Psoas muscle (tissue), 8 donors: ENCODE measurements around the gene SEMA3G. TPM values are rescaled to one million over a fixed set of nuclear protein-coding genes. Genes with fewer than 3 reads are reported as not detected.
A peak's percentile ranks its signal among the peaks of the same experiment; 100 is the strongest.

Experiments used
- ATAC-seq, 4 donors: fragments of 200-7000 bp; cut with Tn5 transposase; one replicate each; pipeline ENCODE4 v1.9.1; 2020; ENCODE audit warnings: moderate library complexity in 3 of 4, mild to moderate bottlenecking in 2 of 4
- DNase-seq, 2 donors: peaks; one replicate each; pipeline ENCODE4 v3.0.0-alpha.2; 2020
- H3K27ac ChIP-seq: fragments of 200-600 bp; one replicate; pipeline ENCODE4 v1.8.0; 2022
- H3K27me3 ChIP-seq, 3 donors: fragments of 200-600 bp in 1 of 3; one replicate each; pipeline versions ENCODE4 v1.6.1 to v1.8.0; 2013 to 2022; ENCODE audit warnings: low read length in 2 of 3, mild to moderate bottlenecking in 2 of 3, moderate library complexity in 1 of 3; ENCODE audit not compliant: insufficient read depth in 3 of 3
- H3K36me3 ChIP-seq, 2 donors: fragments of 200-600 bp in 1 of 2; one replicate each; pipeline versions ENCODE4 v1.6.1 to v1.8.0; 2013 to 2022; ENCODE audit warnings: low read depth in 1 of 2, mild to moderate bottlenecking in 1 of 2, moderate library complexity in 1 of 2; ENCODE audit not compliant: insufficient read depth in 1 of 2
- H3K4me1 ChIP-seq: fragments of 200-600 bp; one replicate; pipeline ENCODE4 v1.8.0; 2022
- H3K4me3 ChIP-seq: fragments of 200-600 bp; one replicate; pipeline ENCODE4 v1.8.0; 2022; ENCODE audit warnings: mild to moderate bottlenecking
- H3K9me3 ChIP-seq: fragments of 200-600 bp; one replicate; pipeline ENCODE4 v1.8.0; 2022
- WGBS, 3 donors: extraction: QIAGEN DNeasy Blood & Tissue Kit; methylation state at CpG; one replicate each; pipeline versions ENCODE4 v1.1.6 to v1.1.7; 2013; 5-methylcytosine and 5-hydroxymethylcytosine counted together
- intact Hi-C, 2 donors: fragments of 100-400 bp; cut with DNase I; formaldehyde crosslinking; loops; one replicate each; pipeline versions ENCODE4 v1.11.0 to v1.14.2; 2022
- polyA plus RNA-seq, 3 donors: library from polyadenylated mRNA; stranded (reverse); fragments of 200-250 nt; gene quantifications; one replicate each; pipeline ENCODE4 v1.2.3, GENCODE V29; 2013
- total RNA-seq, 4 donors: library from RNA; stranded (reverse); fragmentation: NEBNext Ultra II Directional in 2 of 4; extraction: Animal tissue kit (Norgen Biotek cat#: 25700) in 2 of 4; gene quantifications; one replicate each; pipeline versions ENCODE4 v1.2.1 to v1.2.4, GENCODE V29; 2021 to 2023
- TF ChIP-seq, protein P1 (sequence below): fragments of 200-600 bp; IDR thresholded peaks from one replicate; pipeline ENCODE4 v1.8.0; 2022; ENCODE audit warnings: antibody characterized with exemption
- donor health status: healthy with polysubstance abuse.
- donor health status: DM: no; HTN: no; CAD: no; lungs with moderate emphysema.
- donor health status: Bipolar disorder and iron deficiency.
- donor health status: healthy.
- donor health status: DM: yes; HTN: yes; CAD: no.
- donor health status: DM: no; HTN: no; CAD: no.
- donor health status: DM: no; HTN: no; CAD: no.
- donor health status: DM: yes; HTN: yes; CAD: no.

Gene SEMA3G
- total and polyA plus RNA-seq, 7 donors: 6.0 to 13.8 (median 6.5) TPM

DNA sequence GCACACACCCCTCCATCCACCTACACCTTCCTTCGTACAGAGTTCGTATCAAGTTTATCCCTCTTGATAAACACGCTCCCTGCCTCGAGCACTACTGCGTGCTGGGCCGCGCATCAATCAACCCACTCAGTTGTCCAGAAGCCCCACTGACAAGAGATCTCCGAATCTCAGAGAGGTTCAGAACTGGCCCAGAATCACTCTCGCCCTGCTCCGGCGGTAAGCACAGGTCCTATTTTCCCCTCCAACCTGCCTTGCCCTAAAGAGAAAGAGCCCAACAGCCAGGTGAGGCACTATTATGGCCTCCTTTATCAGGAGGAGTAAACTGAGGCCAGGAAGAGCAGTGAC, 10.0 kb upstream of the SEMA3G start:
- intact Hi-C loops: loop anchor here in 1 of 2 donors (5.0 kb wide), 1 partner anchor 232 kb away; the partner anchor contains the start of genes GNL3 and PBRM1
- Histone ChIP-seq H3K36me3 (peaks cover 11 to 26% of the 10 kb centered on the region in 2 donors), H3K27ac (peak overlapping the region; percentile 90), H3K4me1 (peaks cover 38% of the 10 kb centered on the region), H3K4me3 (peak overlapping the region; percentile 73), H3K9me3 (no peaks in the 10 kb centered on the region), H3K27me3 (no peaks in the 10 kb centered on the region)
- ATAC-seq: peak in 1 of 4 donors; percentile 0
- TF ChIP-seq, protein P1, sequence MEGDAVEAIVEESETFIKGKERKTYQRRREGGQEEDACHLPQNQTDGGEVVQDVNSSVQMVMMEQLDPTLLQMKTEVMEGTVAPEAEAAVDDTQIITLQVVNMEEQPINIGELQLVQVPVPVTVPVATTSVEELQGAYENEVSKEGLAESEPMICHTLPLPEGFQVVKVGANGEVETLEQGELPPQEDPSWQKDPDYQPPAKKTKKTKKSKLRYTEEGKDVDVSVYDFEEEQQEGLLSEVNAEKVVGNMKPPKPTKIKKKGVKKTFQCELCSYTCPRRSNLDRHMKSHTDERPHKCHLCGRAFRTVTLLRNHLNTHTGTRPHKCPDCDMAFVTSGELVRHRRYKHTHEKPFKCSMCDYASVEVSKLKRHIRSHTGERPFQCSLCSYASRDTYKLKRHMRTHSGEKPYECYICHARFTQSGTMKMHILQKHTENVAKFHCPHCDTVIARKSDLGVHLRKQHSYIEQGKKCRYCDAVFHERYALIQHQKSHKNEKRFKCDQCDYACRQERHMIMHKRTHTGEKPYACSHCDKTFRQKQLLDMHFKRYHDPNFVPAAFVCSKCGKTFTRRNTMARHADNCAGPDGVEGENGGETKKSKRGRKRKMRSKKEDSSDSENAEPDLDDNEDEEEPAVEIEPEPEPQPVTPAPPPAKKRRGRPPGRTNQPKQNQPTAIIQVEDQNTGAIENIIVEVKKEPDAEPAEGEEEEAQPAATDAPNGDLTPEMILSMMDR: no peak
- no peak for DNase-seq
- 12 to 34% (median 20%) methylated on average over 11 of the region's 11 CpGs for WGBS, 3 donors

DNA sequence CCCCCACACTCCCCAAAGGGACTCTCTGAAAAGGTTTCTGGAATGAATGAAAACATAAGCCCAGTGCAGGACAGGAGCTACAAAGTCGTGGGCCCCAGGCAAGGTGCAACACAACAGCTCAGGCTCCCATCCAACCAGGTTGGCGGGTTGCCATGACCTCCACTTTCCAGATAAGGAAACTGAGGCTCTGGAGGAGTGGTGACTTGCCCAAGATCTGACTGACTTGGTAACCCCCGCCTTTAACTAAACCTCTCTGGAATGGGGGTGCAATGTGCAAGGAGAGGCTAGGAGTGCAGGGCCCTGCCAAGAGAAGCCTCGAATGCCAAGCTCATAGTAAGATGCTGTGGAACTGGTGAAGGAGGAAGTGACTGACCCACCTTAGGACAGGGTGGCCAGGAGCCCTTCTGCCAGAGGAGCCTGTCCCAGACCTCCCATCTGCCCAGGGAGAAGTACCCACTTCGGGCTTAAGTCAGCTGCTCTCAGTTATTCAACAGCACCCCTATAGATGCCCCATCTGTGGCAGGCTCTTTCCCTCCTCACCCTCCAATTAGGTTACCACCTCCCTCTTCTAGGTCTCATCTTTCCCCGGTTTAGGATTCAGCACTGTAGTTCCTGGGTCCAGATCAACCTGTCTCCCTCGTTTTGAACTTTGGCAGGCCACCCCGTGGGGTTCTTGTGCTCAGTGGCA, 9.5 kb upstream of the SEMA3G start:
- intact Hi-C loops: no loop called here
- peaks cover 40% of the 10 kb centered on the region for H3K4me1 ChIP-seq
- DNase-seq (peak in 1 of 2 donors; percentile 73), ATAC-seq (no peak)
- WGBS, 3 donors: 34 to 38% (median 35%) methylated on average over 8 of the region's 8 CpGs
- no peaks in the 10 kb centered on the region for H3K27me3 ChIP-seq
- TF ChIP-seq, protein P1: no peak
- H3K36me3 ChIP-seq: peaks cover 11 to 21% of the 10 kb centered on the region in 2 donors
- H3K27ac ChIP-seq: peak overlapping the region; percentile 90
- no peaks in the 10 kb centered on the region for H3K9me3 ChIP-seq
- H3K4me3 ChIP-seq: peak overlapping the region; percentile 73

- ATAC-seq (peak; percentile 38 to 59 (median 50)), DNase-seq (peak; percentile 59 to 86)
- Histone ChIP-seq H3K36me3 (peaks cover 5 to 14% of the 10 kb centered on the region in 2 donors), H3K27me3 (no peaks in the 10 kb centered on the region), H3K27ac (peak within 1 kb of the TSS; percentile 90), H3K4me1 (peaks cover 40% of the 10 kb centered on the region), H3K9me3 (no peaks in the 10 kb centered on the region), H3K4me3 (peak within 1 kb of the TSS; percentile 73)
- intact Hi-C loops: no loop called here
- TF ChIP-seq, protein P1: no peak
- 39 to 47% (median 44%) methylated on average over 16 of the region's 16 CpGs for WGBS, 3 donors
Observed at GRCh38 chr3:52453496-52454249, 8.8 kb upstream of the SEMA3G start, which contains the start of gene TNNC1. Gene TNNC1, minus strand, starts transcription at chr3:52454041. Its CDS starts 26 bp downstream, at chr3:52454015.

DNA sequence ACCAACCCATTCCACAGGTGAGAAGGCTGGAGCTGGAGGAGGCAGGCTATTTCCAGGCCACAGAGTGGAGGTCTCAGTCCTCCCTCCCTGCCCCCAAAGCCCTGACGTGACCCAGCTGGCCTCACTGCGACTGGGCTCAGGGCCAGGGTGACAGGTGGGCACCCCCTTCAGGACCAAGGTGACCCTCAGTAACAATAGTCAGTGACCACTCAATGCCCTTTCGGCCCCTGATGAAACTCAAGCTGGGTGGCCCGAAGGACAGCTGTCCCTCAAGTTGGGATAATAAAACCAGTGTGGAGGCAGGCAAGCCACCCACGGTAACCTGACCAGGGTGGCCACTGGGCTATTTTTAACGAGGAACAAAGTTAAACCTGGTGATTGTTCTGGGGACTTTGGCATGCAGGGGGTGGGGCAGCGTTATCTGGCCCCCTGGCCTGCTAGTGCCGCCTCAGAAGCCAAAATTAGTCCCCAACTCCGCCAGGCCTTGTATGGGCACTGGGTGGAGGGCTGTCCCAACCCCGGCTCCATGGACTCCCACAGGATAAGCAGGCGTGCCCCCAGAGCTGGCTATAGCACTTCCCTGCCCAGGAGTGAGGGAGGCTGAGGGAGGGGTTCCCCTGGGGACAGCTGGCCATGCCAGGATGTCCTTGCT, 7.8 kb upstream of the SEMA3G start:
- no peaks in the 10 kb centered on the region for H3K9me3 ChIP-seq
- ATAC-seq: peak; percentile 58 to 70 (median 63)
- peak overlapping the region; percentile 90 for H3K27ac ChIP-seq
- peaks cover 0 to 4% of the 10 kb centered on the region in 2 donors for H3K36me3 ChIP-seq
- TF ChIP-seq, protein P1: no peak
- peak overlapping the region; percentile 73 for H3K4me3 ChIP-seq
- peaks cover 40% of the 10 kb centered on the region for H3K4me1 ChIP-seq
- intact Hi-C loops: no loop called here
- WGBS, 3 donors: 32 to 51% (median 39%) methylated on average over 11 of the region's 11 CpGs
- no peaks in the 10 kb centered on the region for H3K27me3 ChIP-seq
- DNase-seq: peak; percentile 75 to 90
